A673 (cell line): ENCODE measurements around the gene FAM174B.

Experiments used
- CTCF ChIP-seq: fragments of 300-800, 200-600 bp; sonication (generic); conservative IDR thresholded peaks from 2 replicates; pipeline ENCODE4 v1.5.1; 2017; ENCODE audit warnings: low read depth, mild to moderate bottlenecking, antibody characterized with exemption, low read length, moderate library complexity, mixed read lengths
- EZH2 ChIP-seq: fragments of 200-600 bp; sonication (generic); IDR thresholded peaks from 2 replicates; pipeline ENCODE4 v1.6.1; 2017; ENCODE audit warnings: borderline replicate concordance, low read depth, mild to moderate bottlenecking, mixed read lengths, antibody characterized with exemption, low read length; ENCODE audit not compliant: poor library complexity, severe bottlenecking

DNA sequence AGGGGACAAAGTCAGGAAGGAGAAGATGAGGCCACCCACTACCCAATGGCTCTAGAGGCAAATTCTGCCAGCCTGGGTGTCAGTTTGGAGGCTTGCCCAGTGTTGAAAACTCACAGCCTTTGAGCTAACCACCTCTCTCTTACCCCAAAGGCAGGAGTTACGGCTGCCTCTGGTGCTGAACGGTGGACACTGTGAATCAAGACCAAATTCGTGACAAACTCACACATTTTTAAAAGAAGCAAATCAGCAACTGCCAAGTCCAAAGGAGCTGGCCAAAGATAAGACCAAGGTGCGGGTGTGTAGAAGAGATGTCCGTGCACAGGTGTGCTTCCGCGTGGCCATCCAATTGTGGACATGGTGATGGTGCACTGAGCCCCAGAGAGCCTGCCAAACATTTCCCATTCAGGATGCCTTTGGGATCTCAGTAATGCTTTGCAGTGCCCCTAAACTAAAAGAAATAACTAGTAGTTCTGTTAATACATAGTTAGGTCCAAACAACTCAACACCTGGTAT, 74.6 kb downstream of the FAM174B start:
- TF ChIP-seq EZH2 (no peak), CTCF (no peak)
